NT2/D1 (cell line): ENCODE results near the gene LSM11.
"Not testable (repeated sequence)": the region's sequence is repeated elsewhere in the genome, so short reads cannot be mapped to it uniquely, and the experiment has no call there.

Source experiments
- DNase-seq: peaks from one replicate; pipeline ENCODE4 v3.0.0-alpha.2; 2011; ENCODE audit warnings: low read depth, low spot score
- H3K27me3 ChIP-seq: 2 replicates; pipeline ENCODE4 v1.6.0; 2011; ENCODE audit warnings: mild to moderate bottlenecking; ENCODE audit not compliant: insufficient read length, insufficient read depth
- H3K36me3 ChIP-seq: 2 replicates; pipeline ENCODE4 v1.6.1; 2011; ENCODE audit warnings: mild to moderate bottlenecking, low read length, mixed read lengths; ENCODE audit not compliant: insufficient read depth, insufficient read length
- H3K4me1 ChIP-seq: 2 replicates; pipeline ENCODE4 v1.5.1; 2011; ENCODE audit not compliant: insufficient read depth, insufficient read length
- H3K4me3 ChIP-seq: 2 replicates; pipeline ENCODE4 v1.5.1; 2011; ENCODE audit warnings: low read depth; ENCODE audit not compliant: insufficient read length
- H3K9ac ChIP-seq: 2 replicates; pipeline ENCODE4 v1.6.0; 2011; ENCODE audit warnings: low read depth; ENCODE audit not compliant: insufficient read length
- H3K9me3 ChIP-seq: 2 replicates; pipeline ENCODE4 v1.5.1; 2011; ENCODE audit warnings: mild to moderate bottlenecking, low read length; ENCODE audit not compliant: insufficient read depth
- SUZ12 ChIP-seq: IDR thresholded peaks from 2 replicates; pipeline ENCODE4 v1.6.1; 2011; ENCODE audit not compliant: insufficient read length, insufficient read depth; ENCODE audit errors: extremely low read depth
- YY1 ChIP-seq: IDR thresholded peaks from 2 replicates; pipeline ENCODE4 v1.6.1; 2011; ENCODE audit not compliant: insufficient read length, insufficient read depth
- ZNF274 ChIP-seq: IDR thresholded peaks from 2 replicates; pipeline ENCODE4 v1.6.1; 2011; ENCODE audit warnings: mild to moderate bottlenecking, low read depth, low read length

LSM11 gene

GRCh38 chr5:157710882-157711281 lies 32.6 kb upstream of the LSM11 start:
- Histone ChIP-seq H3K36me3 (no peaks in the 10 kb centered on the region), H3K4me3 (no peak overlapping the region), H3K9ac (no peak overlapping the region), H3K27me3 (no peaks in the 10 kb centered on the region), H3K9me3 (no peaks in the 10 kb centered on the region), H3K4me1 (no peaks in the 10 kb centered on the region)
- DNase-seq = no peak
- TF ChIP-seq SUZ12 (no peak), ZNF274 (no peak), YY1 (no peak)

DNA sequence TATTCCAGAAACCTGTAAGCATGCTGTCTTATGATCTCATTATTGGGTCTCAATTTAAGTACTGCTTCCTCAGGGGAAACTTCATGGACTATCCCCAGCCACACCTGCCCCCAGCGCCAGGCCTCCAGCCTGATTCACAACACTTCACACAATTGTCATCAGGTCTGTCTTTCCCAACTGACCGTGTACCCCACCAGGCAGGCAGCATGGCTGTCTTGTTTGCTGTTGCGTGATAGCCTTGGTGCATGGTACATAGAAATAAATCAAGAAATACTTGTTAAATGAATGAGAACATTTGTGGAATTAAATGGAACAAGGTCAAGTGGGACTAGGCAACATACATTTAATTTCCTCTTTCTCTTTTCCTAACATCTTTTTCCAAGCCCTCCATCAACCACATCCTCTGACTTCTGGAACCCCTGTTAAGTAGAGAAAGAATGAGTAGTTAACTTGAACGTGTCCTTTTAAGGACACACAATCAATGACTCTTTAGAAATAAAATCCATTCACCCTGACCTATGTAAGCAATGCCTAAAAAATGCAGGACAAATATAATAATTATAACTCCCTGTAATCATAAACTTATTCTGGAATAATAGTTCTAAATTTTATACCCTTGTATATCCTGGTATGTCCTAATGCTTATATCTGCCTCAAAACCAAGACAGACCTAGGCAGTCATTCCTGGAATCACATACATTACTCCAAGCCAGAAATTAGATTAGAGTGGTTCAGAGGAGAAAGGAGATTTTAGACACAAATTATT lies 29.5 kb upstream of the LSM11 start:
- Histone ChIP-seq H3K36me3 (no peaks in the 10 kb centered on the region), H3K4me1 (no peaks in the 10 kb centered on the region), H3K9ac (no peak overlapping the region), H3K9me3 (no peaks in the 10 kb centered on the region), H3K27me3 (no peaks in the 10 kb centered on the region), H3K4me3 (no peak overlapping the region)
- DNase-seq = no peak
- TF ChIP-seq ZNF274 (no peak), YY1 (no peak), SUZ12 (no peak)

- Histone ChIP-seq H3K9me3 (no peaks in the 10 kb centered on the region), H3K4me1 (no peaks in the 10 kb centered on the region), H3K9ac (no peak overlapping the region), H3K27me3 (no peaks in the 10 kb centered on the region), H3K36me3 (no peaks in the 10 kb centered on the region), H3K4me3 (no peak overlapping the region)
- TF ChIP-seq YY1 (no peak), SUZ12 (no peak), ZNF274 (no peak)
- no peak for DNase-seq
Observed at GRCh38 chr5:157714596-157714864, 29.0 kb upstream of the LSM11 start.

DNA sequence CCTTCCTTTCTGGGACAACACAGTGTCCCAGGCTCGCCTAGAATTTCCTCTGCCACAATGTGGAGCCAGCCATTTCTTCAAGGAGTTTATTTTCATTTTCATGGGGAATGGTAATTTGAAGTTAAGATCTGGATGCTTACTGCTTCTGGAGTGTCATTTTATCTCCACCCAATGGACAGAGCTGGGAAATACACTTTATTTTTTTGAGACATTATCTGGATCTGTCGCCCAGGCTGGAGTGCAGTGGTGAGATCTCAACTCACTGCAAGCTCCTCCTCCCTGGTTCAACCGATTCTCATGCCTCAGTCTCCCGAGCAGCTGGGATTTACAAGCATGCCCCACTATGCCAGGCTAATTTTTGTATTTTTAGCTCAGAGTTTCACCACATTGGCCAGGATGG lies 25.0 kb upstream of the LSM11 start:
- H3K9me3 ChIP-seq = no peaks in the 10 kb centered on the region; the same call in 1 of the 2 replicates

GRCh38 chr5:157719245-157719644 lies 24.3 kb upstream of the LSM11 start:
- TF ChIP-seq YY1 (peak; percentile 29), ZNF274 (no peak)

More for the DNA sequence above, 25.0 kb upstream of the LSM11 start:
- no peak overlapping the region for H3K9ac ChIP-seq
- H3K36me3 ChIP-seq = no peaks in the 10 kb centered on the region
- TF ChIP-seq ZNF274 (no peak), YY1 (no peak), SUZ12 (no peak)
- H3K4me1 ChIP-seq = no peaks in the 10 kb centered on the region
- H3K27me3 ChIP-seq = no peaks in the 10 kb centered on the region
- no peak for DNase-seq
- H3K4me3 ChIP-seq = no peak overlapping the region

GRCh38 chr5:157721159-157721558 lies 22.4 kb upstream of the LSM11 start:
- Histone ChIP-seq H3K4me1 (no peaks in the 10 kb centered on the region), H3K9me3 (no peaks in the 10 kb centered on the region; the same call in 1 of the 2 replicates), H3K9ac (no peak overlapping the region), H3K36me3 (no peaks in the 10 kb centered on the region), H3K4me3 (no peak overlapping the region), H3K27me3 (no peaks in the 10 kb centered on the region)
- DNase-seq = no peak
- TF ChIP-seq YY1 (no peak), ZNF274 (no peak), SUZ12 (no peak)

More at GRCh38 chr5:157719245-157719644, 24.3 kb upstream of the LSM11 start:
- Histone ChIP-seq H3K4me1 (no peaks in the 10 kb centered on the region), H3K27me3 (no peaks in the 10 kb centered on the region), H3K36me3 (no peaks in the 10 kb centered on the region), H3K9me3 (no peaks in the 10 kb centered on the region; the same call in 1 of the 2 replicates), H3K9ac (no peak overlapping the region), H3K4me3 (no peak overlapping the region)
- peak; percentile 46 for DNase-seq

- not testable (repeated sequence) for H3K36me3 ChIP-seq, H3K9ac ChIP-seq, DNase-seq
Observed at GRCh38 chr5:157722895-157723294, 20.6 kb upstream of the LSM11 start.

DNA sequence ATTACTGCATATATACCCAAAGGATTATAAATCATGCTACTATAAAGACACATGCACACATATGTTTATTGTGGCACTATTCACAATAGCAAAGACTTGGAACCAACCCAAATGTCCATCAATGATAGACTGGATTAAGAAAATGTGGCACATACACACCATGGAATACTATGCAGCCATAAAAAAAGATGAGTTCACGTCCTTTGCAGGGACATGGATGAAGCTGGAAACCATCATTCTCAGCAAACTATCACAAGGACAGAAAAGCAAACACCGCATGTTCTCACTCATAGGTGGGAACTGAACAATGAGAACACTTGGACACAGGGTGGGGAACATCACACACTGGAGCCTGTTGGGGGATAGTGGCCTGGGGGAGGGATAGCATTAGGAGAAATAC lies 16.9 kb upstream of the LSM11 start:
- H3K27me3 ChIP-seq, H3K36me3 ChIP-seq, H3K9me3 ChIP-seq, H3K4me1 ChIP-seq, H3K9ac ChIP-seq, H3K4me3 ChIP-seq, DNase-seq: not testable (repeated sequence)

More at GRCh38 chr5:157722895-157723294, 20.6 kb upstream of the LSM11 start:
- H3K4me1 ChIP-seq, H3K4me3 ChIP-seq, H3K27me3 ChIP-seq, H3K9me3 ChIP-seq: not testable (repeated sequence)

- not testable (repeated sequence) for H3K9ac ChIP-seq, H3K27me3 ChIP-seq, H3K9me3 ChIP-seq, H3K4me3 ChIP-seq, H3K4me1 ChIP-seq, H3K36me3 ChIP-seq, DNase-seq
Observed at GRCh38 chr5:157727858-157728257, 15.7 kb upstream of the LSM11 start.
